H9 (cell line): Measurements from ENCODE around the gene MT1X. TPM values are rescaled to one million over a fixed set of nuclear protein-coding genes. Genes with fewer than 3 reads are reported as not detected.

Experiments
- DNase-seq: peaks from one replicate; pipeline ENCODE4 v3.0.0-alpha.2; 2017
- H2AFZ ChIP-seq: one replicate; pipeline ENCODE4 v1.6.1; 2013; ENCODE audit warnings: mild to moderate bottlenecking, low read length, control low read depth, moderate library complexity
- H2AK5ac ChIP-seq: 2 replicates; pipeline ENCODE4 v1.6.1; 2013; ENCODE audit warnings: low read length, control low read depth, mixed read lengths; ENCODE audit not compliant: insufficient read length
- H2BK120ac ChIP-seq: one replicate; pipeline ENCODE4 v1.6.1; 2013; ENCODE audit warnings: low read depth, mild to moderate bottlenecking, low read length, control low read depth, inconsistent platforms; ENCODE audit not compliant: poor library complexity, severe bottlenecking
- H2BK12ac ChIP-seq: 2 replicates; pipeline ENCODE4 v1.6.1; 2013; ENCODE audit warnings: low read length, control low read depth, mixed read lengths, low read depth; ENCODE audit not compliant: insufficient read length
- H2BK15ac ChIP-seq: 2 replicates; pipeline ENCODE4 v1.6.1; 2013; ENCODE audit warnings: low read depth, low read length, control low read depth
- H2BK20ac ChIP-seq: one replicate; pipeline ENCODE4 v1.6.1; 2013; ENCODE audit warnings: low read depth, mild to moderate bottlenecking, low read length, control low read depth, inconsistent platforms; ENCODE audit not compliant: poor library complexity, severe bottlenecking
- H2BK5ac ChIP-seq: 2 replicates; pipeline ENCODE4 v1.6.1; 2013; ENCODE audit warnings: low read length, control low read depth, mixed read lengths; ENCODE audit not compliant: insufficient read length
- H3K14ac ChIP-seq: 2 replicates; pipeline ENCODE4 v1.6.1; 2013; ENCODE audit warnings: low read length, control low read depth; ENCODE audit not compliant: insufficient read depth
- H3K18ac ChIP-seq: 2 replicates; pipeline ENCODE4 v1.6.1; 2013; ENCODE audit warnings: low read depth, mild to moderate bottlenecking, mixed read lengths, low read length, control low read depth; ENCODE audit not compliant: insufficient read length
- H3K23ac ChIP-seq: 2 replicates; pipeline ENCODE4 v1.6.1; 2013; ENCODE audit warnings: low read length, control low read depth, mixed read lengths, low read depth; ENCODE audit not compliant: insufficient read length
- H3K23me2 ChIP-seq: 2 replicates; pipeline ENCODE4 v1.6.1; 2013; ENCODE audit warnings: low read depth, mild to moderate bottlenecking, mixed read lengths, low read length, control low read depth; ENCODE audit not compliant: insufficient read length, poor library complexity, severe bottlenecking
- H3K27ac ChIP-seq: 2 replicates; pipeline ENCODE4 v1.5.1; 2013; ENCODE audit warnings: low read length, control low read depth, mixed read lengths, low read depth; ENCODE audit not compliant: insufficient read length
- H3K27me3 ChIP-seq: 2 replicates; pipeline ENCODE4 v1.6.1; 2013; ENCODE audit warnings: low read length, control low read depth, inconsistent platforms; ENCODE audit not compliant: insufficient read depth
- H3K4ac ChIP-seq: 2 replicates; pipeline ENCODE4 v1.6.1; 2013; ENCODE audit warnings: low read depth, mild to moderate bottlenecking, control low read depth, inconsistent platforms, low read length, moderate library complexity
- H3K4me1 ChIP-seq: 2 replicates; pipeline ENCODE4 v1.6.1; 2013; ENCODE audit warnings: low read length, control low read depth, inconsistent platforms; ENCODE audit not compliant: insufficient read depth
- H3K4me2 ChIP-seq: 2 replicates; pipeline ENCODE4 v1.6.1; 2013; ENCODE audit warnings: low read length, control low read depth, mixed read lengths; ENCODE audit not compliant: insufficient read length, insufficient read depth
- H3K56ac ChIP-seq: 2 replicates; pipeline ENCODE4 v1.6.1; 2013; ENCODE audit warnings: low read depth, mild to moderate bottlenecking, mixed read lengths, low read length, control low read depth; ENCODE audit not compliant: insufficient read length
- H3K79me1 ChIP-seq: 2 replicates; pipeline ENCODE4 v1.6.1; 2013; ENCODE audit warnings: low read depth, mild to moderate bottlenecking, moderate library complexity, low read length, control low read depth, inconsistent platforms; ENCODE audit not compliant: insufficient read depth, poor library complexity, severe bottlenecking
- H3K79me2 ChIP-seq: 2 replicates; pipeline ENCODE4 v1.6.1; 2013; ENCODE audit warnings: low read length, control low read depth, inconsistent platforms; ENCODE audit not compliant: insufficient read depth
- H3K9ac ChIP-seq: 2 replicates; pipeline ENCODE4 v1.6.1; 2013; ENCODE audit warnings: low read length, control low read depth, mixed read lengths; ENCODE audit not compliant: insufficient read length; ENCODE audit errors: extremely low read depth
- H3K9me3 ChIP-seq: one replicate; pipeline ENCODE4 v1.6.1; 2013; ENCODE audit warnings: low read depth, low read length, inconsistent platforms; ENCODE audit not compliant: control insufficient read depth
- H3T11ph ChIP-seq: one replicate; pipeline ENCODE4 v1.6.1; 2013; ENCODE audit warnings: mild to moderate bottlenecking, low read length, control low read depth, inconsistent platforms
- H4K20me1 ChIP-seq: one replicate; pipeline ENCODE4 v1.6.1; 2013; ENCODE audit not compliant: control insufficient read depth, insufficient read length, insufficient read depth
- H4K5ac ChIP-seq: 2 replicates; pipeline ENCODE4 v1.6.1; 2013; ENCODE audit warnings: low read depth, mild to moderate bottlenecking, mixed read lengths, low read length, control low read depth; ENCODE audit not compliant: insufficient read length
- H4K8ac ChIP-seq: replicated peaks from 2 replicates; pipeline ENCODE4 v1.6.1; 2013; ENCODE audit warnings: low read length, control low read depth, mixed read lengths, low read depth; ENCODE audit not compliant: insufficient read length
- H4K91ac ChIP-seq: 2 replicates; pipeline ENCODE4 v1.6.1; 2013; ENCODE audit warnings: low read depth, mild to moderate bottlenecking, moderate library complexity, mixed read lengths, low read length, control low read depth; ENCODE audit not compliant: insufficient read length
- H3K27ac Mint-ChIP-seq, 3 experiments: 2 replicates in 2 of 3; 3 replicates in 1 of 3; pipeline ENCODE4 v1.8.0; 2020 to 2021; ENCODE audit warnings: mixed read lengths in 3 of 3, mild to moderate bottlenecking in 1 of 3, moderate library complexity in 1 of 3
- H3K27me3 Mint-ChIP-seq: 2 replicates; pipeline ENCODE4 v1.8.0; 2021; ENCODE audit warnings: low read depth, mild to moderate bottlenecking, moderate library complexity, mixed read lengths
- H3K36me3 Mint-ChIP-seq, 3 experiments: 2 replicates in 2 of 3; 3 replicates in 1 of 3; pipeline ENCODE4 v1.8.0; 2020 to 2021; ENCODE audit warnings: low read depth in 3 of 3, mixed read lengths in 3 of 3; ENCODE audit not compliant: insufficient read depth in 1 of 3
- H3K4me1 Mint-ChIP-seq, 2 experiments: 2 replicates each; pipeline ENCODE4 v1.8.0; 2020; ENCODE audit warnings: mixed read lengths in 2 of 2
- H3K4me3 Mint-ChIP-seq, 2 experiments: 2 replicates in 1 of 2; 3 replicates in 1 of 2; pipeline ENCODE4 v1.8.0; 2020 to 2021; ENCODE audit warnings: mild to moderate bottlenecking in 2 of 2, mixed read lengths in 2 of 2, moderate library complexity in 1 of 2
- H3K9me3 Mint-ChIP-seq, 2 experiments: 2 replicates in 1 of 2; 3 replicates in 1 of 2; pipeline ENCODE4 v1.8.0; 2020; ENCODE audit warnings: mild to moderate bottlenecking in 2 of 2, mixed read lengths in 2 of 2, moderate library complexity in 1 of 2
- WGBS: extraction: QIAGEN DNeasy Blood & Tissue Kit; methylation state at CpG from one replicate; pipeline ENCODE4 v1.1.7; 2013; ENCODE audit warnings: missing lambda C conversion rate, low lambda C conversion rate, mixed read lengths; ENCODE audit not compliant: insufficient read length; ENCODE audit errors: extremely low coverage; 5-methylcytosine and 5-hydroxymethylcytosine counted together
- total RNA-seq: library from RNA; stranded (reverse); gene quantifications from 2 replicates; pipeline ENCODE4 v1.2.1, GENCODE V29; 2021
- TF ChIP-seq, protein P1 (sequence below): fragments of 200-600 bp; sonication (generic); conservative IDR thresholded peaks from 3 replicates; pipeline ENCODE4 v1.8.0; 2021; ENCODE audit warnings: antibody characterized with exemption, mild to moderate bottlenecking

MT1X gene
- total RNA-seq, 1 experiment from 2014 or later: 32.1 TPM

DNA sequence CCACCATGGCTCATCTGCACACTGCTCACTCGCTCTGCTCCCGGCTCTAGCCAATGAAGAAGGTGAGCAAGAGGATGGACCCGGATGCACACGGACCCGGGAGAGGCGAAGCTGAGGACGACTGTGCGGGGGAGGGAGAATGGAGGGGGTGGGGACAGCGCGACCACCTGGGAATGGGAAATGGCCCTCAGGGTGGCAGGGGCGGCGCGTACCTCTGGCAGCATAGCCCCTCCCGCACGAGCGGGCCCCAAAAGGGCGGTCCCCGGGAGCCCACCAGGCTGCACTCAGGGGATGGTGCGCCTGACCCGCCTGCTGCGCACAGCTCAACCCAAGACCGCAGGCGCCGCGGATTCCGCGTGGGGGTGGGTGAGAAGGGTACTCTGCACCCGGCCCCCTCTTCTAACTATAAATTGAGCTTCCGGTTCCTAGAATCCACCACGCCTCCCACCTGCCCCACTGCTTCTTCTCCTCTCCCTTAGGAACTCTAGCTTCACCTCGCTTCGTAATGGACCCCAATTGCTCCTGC is 6.5 kb upstream of the MT1X start:
- peak overlapping the region; percentile 87 for H3K4me2 ChIP-seq
- H3K27ac ChIP-seq: no peak overlapping the region
- no peak overlapping the region for H2BK5ac ChIP-seq
- no peaks in the 10 kb centered on the region for H4K20me1 ChIP-seq
- DNase-seq: peak; percentile 86
- H2BK12ac ChIP-seq: no peak overlapping the region
- no peak overlapping the region for H3K4ac ChIP-seq
- H2BK120ac ChIP-seq: no peak overlapping the region
- H3K9ac ChIP-seq: peak overlapping the region; percentile 30
- WGBS: no CpG with 5 or more reads among the region's 32 CpGs
- H3K36me3 Mint-ChIP-seq: no peaks in the 10 kb centered on the region
- no peak overlapping the region for H3K27ac Mint-ChIP-seq
- H3K4me1 Mint-ChIP-seq: peaks cover 28 to 33% of the 10 kb centered on the region in 2 experiments
- no peak overlapping the region for H2AK5ac ChIP-seq
- TF ChIP-seq, protein P1, sequence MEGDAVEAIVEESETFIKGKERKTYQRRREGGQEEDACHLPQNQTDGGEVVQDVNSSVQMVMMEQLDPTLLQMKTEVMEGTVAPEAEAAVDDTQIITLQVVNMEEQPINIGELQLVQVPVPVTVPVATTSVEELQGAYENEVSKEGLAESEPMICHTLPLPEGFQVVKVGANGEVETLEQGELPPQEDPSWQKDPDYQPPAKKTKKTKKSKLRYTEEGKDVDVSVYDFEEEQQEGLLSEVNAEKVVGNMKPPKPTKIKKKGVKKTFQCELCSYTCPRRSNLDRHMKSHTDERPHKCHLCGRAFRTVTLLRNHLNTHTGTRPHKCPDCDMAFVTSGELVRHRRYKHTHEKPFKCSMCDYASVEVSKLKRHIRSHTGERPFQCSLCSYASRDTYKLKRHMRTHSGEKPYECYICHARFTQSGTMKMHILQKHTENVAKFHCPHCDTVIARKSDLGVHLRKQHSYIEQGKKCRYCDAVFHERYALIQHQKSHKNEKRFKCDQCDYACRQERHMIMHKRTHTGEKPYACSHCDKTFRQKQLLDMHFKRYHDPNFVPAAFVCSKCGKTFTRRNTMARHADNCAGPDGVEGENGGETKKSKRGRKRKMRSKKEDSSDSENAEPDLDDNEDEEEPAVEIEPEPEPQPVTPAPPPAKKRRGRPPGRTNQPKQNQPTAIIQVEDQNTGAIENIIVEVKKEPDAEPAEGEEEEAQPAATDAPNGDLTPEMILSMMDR: no peak
- H3K9me3 Mint-ChIP-seq: no peaks in the 10 kb centered on the region; a peak in 1 of 5 replicates
- H3K4me1 ChIP-seq: 0 out of 2 replicates have a peak, but pooled peaks cover 2% of the 10 kb centered on the region
- no peak overlapping the region for H4K8ac ChIP-seq
- H2AFZ ChIP-seq: no peak overlapping the region
- H4K91ac ChIP-seq: no peak overlapping the region
- no peaks in the 10 kb centered on the region for H3K79me2 ChIP-seq
- peak overlapping the region; percentile 61 to 74 for H3K4me3 Mint-ChIP-seq
- no peaks in the 10 kb centered on the region for H3K9me3 ChIP-seq
- H3K14ac ChIP-seq: 0 out of 2 replicates have a peak overlapping the region, but pooled peaks have one; percentile 44
- no peak overlapping the region for H3K23ac ChIP-seq
- peak overlapping the region; percentile 56 for H3K18ac ChIP-seq
- no peak overlapping the region for H2BK15ac ChIP-seq
- no peak overlapping the region for H2BK20ac ChIP-seq
- no peak overlapping the region for H4K5ac ChIP-seq
- peaks cover 7% of the 10 kb centered on the region for H3K23me2 ChIP-seq
- no peak overlapping the region for H3K56ac ChIP-seq
- H3K27me3 Mint-ChIP-seq: peaks cover 49% of the 10 kb centered on the region
- no peaks in the 10 kb centered on the region for H3K79me1 ChIP-seq
- H3T11ph ChIP-seq: no peak overlapping the region
- peaks cover 4% of the 10 kb centered on the region; the same call in 1 of the 2 replicates for H3K27me3 ChIP-seq
